ENCODE data around the gene LYRM1.

DNA sequence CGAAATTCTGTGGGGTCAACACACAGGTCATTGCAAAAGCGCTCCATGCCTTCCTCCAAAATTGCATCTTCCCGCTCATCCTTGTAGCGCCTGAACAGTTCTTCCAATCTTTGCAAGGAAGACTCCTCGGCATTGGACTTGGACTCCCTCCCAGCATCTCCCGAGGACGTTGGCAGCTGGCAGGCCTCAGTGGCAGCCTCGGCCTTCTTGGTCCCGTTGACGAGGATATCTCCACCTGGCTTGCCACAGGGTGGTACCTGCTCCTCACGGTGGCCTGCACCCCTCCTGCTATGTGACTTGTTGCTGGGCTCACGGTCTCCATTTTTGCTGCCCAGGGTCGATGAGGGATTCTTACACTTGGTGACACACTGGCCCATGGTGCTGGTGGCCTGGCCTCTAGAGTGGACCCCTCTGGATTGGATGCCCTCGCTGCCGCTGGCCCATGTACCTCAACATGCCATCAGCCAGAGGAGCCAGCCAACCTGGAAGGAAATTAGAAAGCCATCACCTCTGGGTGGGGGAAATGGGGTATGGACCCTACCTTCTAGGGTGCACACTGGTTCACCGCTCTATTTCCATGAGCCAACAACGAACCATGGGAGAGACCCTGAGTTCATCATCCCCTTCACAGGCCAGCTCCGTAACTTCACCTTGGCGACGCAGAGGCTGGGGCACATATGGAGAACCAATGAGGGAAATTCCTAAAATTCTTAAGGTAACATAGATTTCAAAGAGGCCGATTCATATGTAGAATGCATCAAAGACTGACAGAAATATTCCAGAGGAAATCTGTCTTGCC, 38.2 kb upstream of the LYRM1 start:
- TF ChIP-seq, protein P1, sequence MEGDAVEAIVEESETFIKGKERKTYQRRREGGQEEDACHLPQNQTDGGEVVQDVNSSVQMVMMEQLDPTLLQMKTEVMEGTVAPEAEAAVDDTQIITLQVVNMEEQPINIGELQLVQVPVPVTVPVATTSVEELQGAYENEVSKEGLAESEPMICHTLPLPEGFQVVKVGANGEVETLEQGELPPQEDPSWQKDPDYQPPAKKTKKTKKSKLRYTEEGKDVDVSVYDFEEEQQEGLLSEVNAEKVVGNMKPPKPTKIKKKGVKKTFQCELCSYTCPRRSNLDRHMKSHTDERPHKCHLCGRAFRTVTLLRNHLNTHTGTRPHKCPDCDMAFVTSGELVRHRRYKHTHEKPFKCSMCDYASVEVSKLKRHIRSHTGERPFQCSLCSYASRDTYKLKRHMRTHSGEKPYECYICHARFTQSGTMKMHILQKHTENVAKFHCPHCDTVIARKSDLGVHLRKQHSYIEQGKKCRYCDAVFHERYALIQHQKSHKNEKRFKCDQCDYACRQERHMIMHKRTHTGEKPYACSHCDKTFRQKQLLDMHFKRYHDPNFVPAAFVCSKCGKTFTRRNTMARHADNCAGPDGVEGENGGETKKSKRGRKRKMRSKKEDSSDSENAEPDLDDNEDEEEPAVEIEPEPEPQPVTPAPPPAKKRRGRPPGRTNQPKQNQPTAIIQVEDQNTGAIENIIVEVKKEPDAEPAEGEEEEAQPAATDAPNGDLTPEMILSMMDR (IDR thresholded peaks at IDR 0.05; ENCODE audit: low read length) = no peak
- TF ChIP-seq EZH2 (optimal IDR thresholded peaks at IDR 0.05; ENCODE audit: low read depth, low read length) (no peak), EZH2phosphoT487 (IDR thresholded peaks at IDR 0.05; ENCODE audit: low read length) (no peak)

Measured in MM.1S (cell line).